Fibroblast of lung (primary cell): Measurements from ENCODE around the gene NLRC4. TPM values are rescaled to one million over a fixed set of nuclear protein-coding genes. Genes with fewer than 3 reads are reported as not detected.

Experiments
- DNase-seq, 2 donors: peaks; one replicate each; pipeline versions ENCODE4 v3.0.0 to v3.0.0-alpha.2; 2010; ENCODE audit warnings: low read depth in 2 of 2
- H2AFZ ChIP-seq: 2 replicates; pipeline ENCODE4 v1.5.1; 2012; ENCODE audit warnings: low read length, control low read depth, inconsistent platforms
- H3K27ac ChIP-seq: 2 replicates; pipeline ENCODE4 v1.5.1; 2011; ENCODE audit warnings: low read length, control low read depth; ENCODE audit not compliant: insufficient read depth
- H3K27me3 ChIP-seq: 2 replicates; pipeline ENCODE4 v1.5.1; 2011; ENCODE audit warnings: mild to moderate bottlenecking, low read length; ENCODE audit not compliant: control insufficient read depth, insufficient read depth
- H3K36me3 ChIP-seq: 2 replicates; pipeline ENCODE4 v1.5.1; 2011; ENCODE audit warnings: low read length; ENCODE audit not compliant: control insufficient read depth, insufficient read depth
- H3K4me1 ChIP-seq: 2 replicates; pipeline ENCODE4 v1.5.1; 2011; ENCODE audit warnings: low read length; ENCODE audit not compliant: control insufficient read depth, insufficient read depth; ENCODE audit errors: extremely low read depth
- H3K4me2 ChIP-seq: 2 replicates; pipeline ENCODE4 v1.5.1; 2011; ENCODE audit warnings: low read length, control low read depth; ENCODE audit not compliant: insufficient read depth; ENCODE audit errors: extremely low read depth
- H3K4me3 ChIP-seq, 4 experiments: fragments of 200-600 bp in 1 of 4; sonication (generic) in 1 of 4; replicated peaks in 1 of 4; 2 replicates each; pipeline ENCODE4 v1.5.1; 2011 to 2016; ENCODE audit warnings: low read length in 4 of 4, low read depth in 3 of 4, mild to moderate bottlenecking in 3 of 4, control low read depth in 2 of 4, inconsistent platforms in 1 of 4, mixed read lengths in 1 of 4; ENCODE audit not compliant: insufficient read depth in 1 of 4; ENCODE audit errors: control extremely low read depth in 1 of 4
- H3K79me2 ChIP-seq: 2 replicates; pipeline ENCODE4 v1.5.1; 2012; ENCODE audit warnings: mild to moderate bottlenecking, low read length, inconsistent platforms; ENCODE audit not compliant: control insufficient read depth, insufficient read depth
- H3K9ac ChIP-seq: 2 replicates; pipeline ENCODE4 v1.5.1; 2011; ENCODE audit warnings: mild to moderate bottlenecking, low read length, control low read depth; ENCODE audit not compliant: insufficient read depth
- H3K9me3 ChIP-seq: 2 replicates; pipeline ENCODE4 v1.5.1; 2012; ENCODE audit warnings: low read depth, low read length; ENCODE audit not compliant: control insufficient read depth, insufficient read depth
- H4K20me1 ChIP-seq: 2 replicates; pipeline ENCODE4 v1.5.1; 2011; ENCODE audit warnings: low read length; ENCODE audit not compliant: control insufficient read depth, insufficient read depth; ENCODE audit errors: extremely low read depth
- EZH2 ChIP-seq: IDR thresholded peaks from 2 replicates; pipeline ENCODE4 v1.5.1; 2012; ENCODE audit warnings: low read length, control low read depth, mild to moderate bottlenecking; ENCODE audit errors: missing control alignments
- polyA plus RNA-seq, 2 donors: library from polyadenylated mRNA; depleted of rRNA in 1 of 2; stranded (reverse) in 1 of 2; unstranded in 1 of 2; fragments of >200 nt; gene quantifications; 2 replicates each; pipeline ENCODE4 v1.2.1, GENCODE V29; 2011 to 2012; ENCODE audit warnings: missing spikeins in 1 of 2
- total RNA-seq: library from RNA; depleted of rRNA; stranded (reverse); fragments of >200 nt; gene quantifications from 2 replicates; pipeline ENCODE4 v1.2.1, GENCODE V29; 2014
- TF ChIP-seq, protein P1 (sequence below), 2 donors: IDR thresholded peaks in 1 of 2; conservative IDR thresholded peaks in 1 of 2; 1 replicate in 1 of 2; 2 replicates in 1 of 2; pipeline ENCODE4 v1.5.1; 2011 to 2012; ENCODE audit warnings: low read length in 2 of 2, control low read depth in 1 of 2, inconsistent platforms in 1 of 2, low read depth in 1 of 2, mild to moderate bottlenecking in 1 of 2

Gene NLRC4
- total and polyA plus RNA-seq, 2 donors (not counting 1 experiment from before 2014, with no cell fraction given) = not detected

DNA sequence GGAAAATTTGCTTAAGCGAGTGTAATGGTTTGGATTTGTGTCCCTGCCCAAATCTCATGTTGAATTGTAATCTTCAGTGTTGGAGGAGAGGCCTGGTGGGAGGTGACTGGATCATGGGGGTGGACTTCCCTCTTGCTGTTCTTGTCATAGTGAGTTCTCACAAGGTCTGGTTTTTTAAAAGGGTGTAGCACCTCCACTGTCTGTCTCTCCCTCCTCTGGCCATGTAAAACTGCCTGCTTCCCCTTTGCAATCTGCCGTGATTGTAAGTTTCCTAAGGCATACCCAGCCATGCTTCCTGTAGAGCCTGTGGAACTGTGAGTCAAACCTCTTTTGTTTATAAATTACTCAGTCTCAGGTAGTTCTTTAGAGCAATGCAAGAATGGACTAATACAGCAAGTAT lies 19.6 kb upstream of the NLRC4 start:
- no peak overlapping the region for H3K4me3 ChIP-seq
- peak in 1 of 2 donors; percentile 51 for DNase-seq
- H3K79me2 ChIP-seq = peaks cover 34% of the 10 kb centered on the region
- H3K36me3 ChIP-seq = no peaks in the 10 kb centered on the region
- TF ChIP-seq, protein P1, sequence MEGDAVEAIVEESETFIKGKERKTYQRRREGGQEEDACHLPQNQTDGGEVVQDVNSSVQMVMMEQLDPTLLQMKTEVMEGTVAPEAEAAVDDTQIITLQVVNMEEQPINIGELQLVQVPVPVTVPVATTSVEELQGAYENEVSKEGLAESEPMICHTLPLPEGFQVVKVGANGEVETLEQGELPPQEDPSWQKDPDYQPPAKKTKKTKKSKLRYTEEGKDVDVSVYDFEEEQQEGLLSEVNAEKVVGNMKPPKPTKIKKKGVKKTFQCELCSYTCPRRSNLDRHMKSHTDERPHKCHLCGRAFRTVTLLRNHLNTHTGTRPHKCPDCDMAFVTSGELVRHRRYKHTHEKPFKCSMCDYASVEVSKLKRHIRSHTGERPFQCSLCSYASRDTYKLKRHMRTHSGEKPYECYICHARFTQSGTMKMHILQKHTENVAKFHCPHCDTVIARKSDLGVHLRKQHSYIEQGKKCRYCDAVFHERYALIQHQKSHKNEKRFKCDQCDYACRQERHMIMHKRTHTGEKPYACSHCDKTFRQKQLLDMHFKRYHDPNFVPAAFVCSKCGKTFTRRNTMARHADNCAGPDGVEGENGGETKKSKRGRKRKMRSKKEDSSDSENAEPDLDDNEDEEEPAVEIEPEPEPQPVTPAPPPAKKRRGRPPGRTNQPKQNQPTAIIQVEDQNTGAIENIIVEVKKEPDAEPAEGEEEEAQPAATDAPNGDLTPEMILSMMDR (conservative IDR thresholded peaks at IDR 0.05 in 1 of 2, IDR thresholded peaks at IDR 0.05 in 1 of 2; ENCODE audit: low read depth in 1 of 2, low read length in 2 of 2) = no peak
- no peak for TF ChIP-seq EZH2
- no peaks in the 10 kb centered on the region for H3K27me3 ChIP-seq
- no peaks in the 10 kb centered on the region for H3K9me3 ChIP-seq
- H3K27ac ChIP-seq = no peak overlapping the region
- peak overlapping the region; percentile 13 for H3K4me2 ChIP-seq
- no peak overlapping the region for H2AFZ ChIP-seq
- H3K9ac ChIP-seq = no peak overlapping the region
- H4K20me1 ChIP-seq = no peaks in the 10 kb centered on the region
- H3K4me1 ChIP-seq = peaks cover 5% of the 10 kb centered on the region

DNA sequence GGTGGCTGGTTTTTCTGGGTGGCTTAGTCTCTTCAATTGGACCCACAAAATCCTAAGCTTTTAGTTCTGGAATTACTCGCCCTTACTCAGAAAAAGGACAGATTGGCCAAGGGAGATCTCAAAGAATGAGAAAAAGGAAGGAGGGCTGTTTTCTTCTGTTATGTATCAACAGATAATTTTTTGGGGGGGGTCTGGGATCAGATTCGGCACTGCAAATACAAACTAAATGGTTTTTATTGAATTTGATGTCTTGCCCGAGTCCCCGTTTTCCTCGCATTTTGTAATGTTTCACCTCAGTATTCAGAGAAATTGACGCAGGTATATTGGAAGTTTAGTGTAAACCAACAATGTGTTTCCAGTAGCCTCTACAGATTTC lies 13.8 kb upstream of the NLRC4 start:
- Histone ChIP-seq H3K36me3 (no peaks in the 10 kb centered on the region), H3K79me2 (peaks cover 31% of the 10 kb centered on the region), H3K9ac (peak overlapping the region; percentile 95), H3K4me1 (peaks cover 3% of the 10 kb centered on the region), H4K20me1 (no peaks in the 10 kb centered on the region), H3K4me2 (peak overlapping the region; percentile 44), H3K4me3 (peak overlapping the region; percentile 83 to 100 (median 88)), H3K27me3 (no peaks in the 10 kb centered on the region), H3K9me3 (no peaks in the 10 kb centered on the region), H3K27ac (peak overlapping the region; percentile 83), H2AFZ (no peak overlapping the region)
- TF ChIP-seq, protein P1 (conservative IDR thresholded peaks at IDR 0.05 in 1 of 2, IDR thresholded peaks at IDR 0.05 in 1 of 2; ENCODE audit: low read depth in 1 of 2, low read length in 2 of 2) = no peak
- no peak for TF ChIP-seq EZH2
- DNase-seq = no peak

DNA sequence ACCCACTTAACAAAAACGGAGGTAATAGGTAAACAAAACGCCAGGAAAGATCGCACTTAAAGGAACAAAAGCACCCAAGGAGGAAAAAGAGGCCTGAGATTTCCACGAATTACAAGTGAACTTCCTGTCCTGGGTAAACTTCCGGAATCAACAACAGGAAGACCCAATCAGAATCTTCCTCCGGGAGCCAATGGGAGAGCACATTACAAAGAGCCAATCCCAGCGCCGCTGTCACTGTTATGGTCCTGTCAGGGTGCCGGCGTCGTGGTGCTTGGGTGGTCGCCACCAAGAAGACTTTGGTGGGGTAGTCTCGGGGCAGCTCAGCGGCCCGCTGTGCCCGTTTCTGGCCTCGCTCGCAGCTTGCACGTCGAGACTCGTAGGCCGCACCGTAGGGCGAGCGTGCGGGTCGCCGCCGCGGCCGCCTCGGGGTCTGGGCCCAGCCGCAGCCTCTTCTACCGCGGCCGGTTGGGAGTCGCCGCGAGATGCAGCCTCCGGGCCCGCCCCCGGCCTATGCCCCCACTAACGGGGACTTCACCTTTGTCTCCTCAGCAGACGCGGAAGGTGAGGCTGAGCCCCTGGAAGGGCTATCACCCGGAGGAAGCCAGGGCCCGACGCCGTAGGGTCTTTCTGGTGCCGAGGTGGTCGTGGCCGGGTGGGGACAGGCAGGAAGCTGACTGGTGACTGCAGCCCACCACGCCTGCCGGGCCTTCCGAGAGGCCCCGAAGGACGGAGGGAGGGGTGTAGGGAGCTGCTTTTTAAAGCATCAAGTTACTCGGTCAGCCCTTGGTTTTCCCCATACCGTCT lies 13.2 kb upstream of the NLRC4 start, which contains the start of gene YIPF4:
Gene YIPF4 (plus strand): TSS at position 231 of the 804 bp plus-strand sequence. CDS start 252 bp downstream, at position 483.
- no peaks in the 10 kb centered on the region for H3K27me3 ChIP-seq
- H3K79me2 ChIP-seq = peaks cover 29% of the 10 kb centered on the region
- H3K4me1 ChIP-seq = peaks cover 3% of the 10 kb centered on the region
- peak within 1 kb of the TSS; percentile 76 for H3K4me2 ChIP-seq
- peak within 1 kb of the TSS; percentile 92 for H2AFZ ChIP-seq
- H3K4me3 ChIP-seq = peak within 1 kb of the TSS; percentile 83 to 100 (median 88)
- peak within 1 kb of the TSS; percentile 95 for H3K9ac ChIP-seq
- H3K36me3 ChIP-seq = no peaks in the 10 kb centered on the region
- no peak for TF ChIP-seq EZH2
- TF ChIP-seq, protein P1 (conservative IDR thresholded peaks at IDR 0.05 in 1 of 2, IDR thresholded peaks at IDR 0.05 in 1 of 2; ENCODE audit: low read depth in 1 of 2, low read length in 2 of 2) = no peak
- H3K27ac ChIP-seq = peak within 1 kb of the TSS; percentile 83
- DNase-seq = peak; percentile 90 to 96
- no peaks in the 10 kb centered on the region for H3K9me3 ChIP-seq
- H4K20me1 ChIP-seq = no peaks in the 10 kb centered on the region
